NCI-H2107 treated with DMSO at 0.1 percent for 48 hours (cell line): ENCODE measurements around the gene ZNF195.
A peak's percentile ranks its signal among the peaks of the same experiment; 100 is the strongest.
"Not testable (repeated sequence)": the region's sequence is repeated elsewhere in the genome, so short reads cannot be mapped to it uniquely, and the experiment has no call there.

Source experiments
- DNase-seq: peaks from one replicate; lab custom pipeline; 2025; ENCODE audit not compliant: unreplicated experiment; lab: John Stamatoyannopoulos, UW

Gene ZNF195

GRCh38 chr11:3378426-3379423, at the start of gene ZNF195:
Gene ZNF195 (minus strand): TSS chr11:3379146. CDS start chr11:3379040, 106 bp downstream.
- peak; percentile 93 for DNase-seq

- DNase-seq = not testable (repeated sequence)
These were observed 49.1 kb upstream of the ZNF195 start for GRCh38 chr11:3428076-3428475.

GRCh38 chr11:3426541-3426940, 47.6 kb upstream of the ZNF195 start:
- DNase-seq = not testable (repeated sequence)

- not testable (repeated sequence) for DNase-seq
These were observed 45.0 kb upstream of the ZNF195 start for GRCh38 chr11:3423928-3424327.

GRCh38 chr11:3423138-3423731, 44.3 kb upstream of the ZNF195 start:
- not testable (repeated sequence) for DNase-seq

GRCh38 chr11:3422380-3423137, 43.6 kb upstream of the ZNF195 start:
- peak; percentile 91 for DNase-seq

GRCh38 chr11:3421608-3422379, 42.8 kb upstream of the ZNF195 start:
- DNase-seq = not testable (repeated sequence)

- not testable (repeated sequence) for DNase-seq
These were observed 41.5 kb upstream of the ZNF195 start for GRCh38 chr11:3420281-3421042.

GRCh38 chr11:3419496-3419895, 40.5 kb upstream of the ZNF195 start:
- not testable (repeated sequence) for DNase-seq

GRCh38 chr11:3417047-3417446, 38.1 kb upstream of the ZNF195 start:
- DNase-seq = peak; percentile 25

- DNase-seq = not testable (repeated sequence)
These were observed 36.4 kb upstream of the ZNF195 start for GRCh38 chr11:3415301-3415700.

GRCh38 chr11:3413666-3414065, 34.7 kb upstream of the ZNF195 start:
- DNase-seq = not testable (repeated sequence)

GRCh38 chr11:3412837-3413236, 33.9 kb upstream of the ZNF195 start:
- DNase-seq = no peak

GRCh38 chr11:3408722-3409121, 29.8 kb upstream of the ZNF195 start:
- peak; percentile 17 for DNase-seq

- DNase-seq = not testable (repeated sequence)
These were observed 29.2 kb upstream of the ZNF195 start for GRCh38 chr11:3408058-3408605.

- DNase-seq = not testable (repeated sequence)
These were observed 28.0 kb upstream of the ZNF195 start for GRCh38 chr11:3406937-3407336.

GRCh38 chr11:3406223-3406875, 27.4 kb upstream of the ZNF195 start:
- DNase-seq = not testable (repeated sequence)

- not testable (repeated sequence) for DNase-seq
These were observed 25.4 kb upstream of the ZNF195 start for GRCh38 chr11:3404076-3404925.
